GM21723 (cell line): ENCODE data around the gene KRT20.

Experiments
- ATAC-seq: cut with Tn5 transposase; IDR thresholded peaks from one replicate; pipeline ENCODE4 v1.9.1; 2021; ENCODE audit warnings: mild to moderate bottlenecking, moderate library complexity; ENCODE audit not compliant: unreplicated experiment

Gene KRT20

GRCh38 chr17:40854175-40854814, 30.7 kb downstream of the KRT20 start:
- no peak for ATAC-seq

- ATAC-seq: no peak
Measured at GRCh38 chr17:40852364-40852763, 32.7 kb downstream of the KRT20 start.

GRCh38 chr17:40850293-40850972, 34.6 kb downstream of the KRT20 start:
- ATAC-seq: no peak

- ATAC-seq: no peak
Measured at GRCh38 chr17:40849723-40850122, 35.3 kb downstream of the KRT20 start.

- ATAC-seq: no peak
Measured at GRCh38 chr17:40848583-40849235, 36.3 kb downstream of the KRT20 start.

- no peak for ATAC-seq
Measured at GRCh38 chr17:40846515-40847144, 38.4 kb downstream of the KRT20 start.

- ATAC-seq: no peak
Measured at GRCh38 chr17:40844671-40845107, 40.4 kb downstream of the KRT20 start.

- ATAC-seq: no peak
Measured at GRCh38 chr17:40843242-40843641, 41.8 kb downstream of the KRT20 start.

GRCh38 chr17:40841246-40841645, 43.8 kb downstream of the KRT20 start:
- no peak for ATAC-seq

- ATAC-seq: no peak
Measured at GRCh38 chr17:40839194-40839593, 45.8 kb downstream of the KRT20 start.

- no peak for ATAC-seq
Measured at GRCh38 chr17:40836020-40836419, 49.0 kb downstream of the KRT20 start.

GRCh38 chr17:40833882-40834281, 51.2 kb downstream of the KRT20 start:
- ATAC-seq: no peak

GRCh38 chr17:40832840-40833239, 52.2 kb downstream of the KRT20 start:
- no peak for ATAC-seq

GRCh38 chr17:40830085-40830776, 54.8 kb downstream of the KRT20 start:
- no peak for ATAC-seq

- ATAC-seq: no peak
Measured at GRCh38 chr17:40828454-40829044, 56.5 kb downstream of the KRT20 start.

GRCh38 chr17:40827746-40828453, 57.1 kb downstream of the KRT20 start:
- no peak for ATAC-seq
